A673 (cell line): ENCODE data around the gene RAPGEF4. TPM values are rescaled to one million over a fixed set of nuclear protein-coding genes. Genes with fewer than 3 reads are reported as not detected.

ENCODE experiments used
- BruUV-seq: library from RNA; stranded (reverse); fragments of 400-500 nt; replicated peaks from 2 replicates; lab custom pipeline; 2021; lab: Mats Ljungman, UMichigan
- CTCF ChIA-PET: fragments of 300-600 bp; sonication (Branson Sonifier 250); formaldehyde crosslinking; loops from one replicate; lab custom pipeline; 2022; ENCODE audit warnings: antibody characterized with exemption; lab: Charles Lee
- POLR2A ChIA-PET: fragments of 300-600 bp; sonication (Branson Sonifier 250); formaldehyde crosslinking; loops from one replicate; lab custom pipeline; 2022; ENCODE audit warnings: antibody characterized with exemption; ENCODE audit not compliant: low non-redundant PET; lab: Charles Lee
- DNase-seq: peaks from one replicate; pipeline ENCODE4 v3.0.0-alpha.2; 2015; ENCODE audit warnings: low spot score
- H3K27ac ChIP-seq: fragments of 200-600 bp; sonication (generic); 2 replicates; pipeline ENCODE4 v1.5.1; 2016; ENCODE audit warnings: mixed run types, low read depth, mild to moderate bottlenecking, mixed read lengths, antibody characterized with exemption, low read length; ENCODE audit not compliant: poor library complexity, severe bottlenecking
- H3K27me3 ChIP-seq: fragments of 200-600 bp; sonication (generic); replicated peaks from 2 replicates; pipeline ENCODE4 v1.6.1; 2017; ENCODE audit warnings: mixed run types, low read depth, mild to moderate bottlenecking, mixed read lengths, antibody characterized with exemption, low read length; ENCODE audit not compliant: insufficient read depth, poor library complexity
- H3K36me3 ChIP-seq: fragments of 200-600 bp; sonication (generic); 2 replicates; pipeline ENCODE4 v1.6.1; 2016; ENCODE audit warnings: mixed run types, mild to moderate bottlenecking, mixed read lengths, antibody characterized with exemption, low read length; ENCODE audit not compliant: insufficient read depth, poor library complexity, severe bottlenecking
- H3K4me1 ChIP-seq: fragments of 200-600 bp; sonication (generic); 2 replicates; pipeline ENCODE4 v1.6.1; 2017; ENCODE audit warnings: mixed run types, mild to moderate bottlenecking, mixed read lengths, antibody characterized with exemption, low read length; ENCODE audit not compliant: insufficient read depth, poor library complexity, severe bottlenecking
- H3K4me3 ChIP-seq: fragments of 200-600 bp; sonication (generic); 2 replicates; pipeline ENCODE4 v1.5.1; 2016; ENCODE audit warnings: low read depth, mixed run types, mild to moderate bottlenecking, mixed read lengths, low read length; ENCODE audit not compliant: poor library complexity, severe bottlenecking
- H3K9me3 ChIP-seq: fragments of 200-600 bp; sonication (generic); 2 replicates; pipeline ENCODE4 v1.6.1; 2016; ENCODE audit warnings: mixed run types, low read depth, mild to moderate bottlenecking, mixed read lengths, antibody characterized with exemption, low read length; ENCODE audit not compliant: poor library complexity, severe bottlenecking
- CTCF ChIP-seq: fragments of 300-800, 200-600 bp; sonication (generic); conservative IDR thresholded peaks from 2 replicates; pipeline ENCODE4 v1.5.1; 2017; ENCODE audit warnings: low read depth, mild to moderate bottlenecking, antibody characterized with exemption, low read length, moderate library complexity, mixed read lengths
- EZH2 ChIP-seq: fragments of 200-600 bp; sonication (generic); IDR thresholded peaks from 2 replicates; pipeline ENCODE4 v1.6.1; 2017; ENCODE audit warnings: borderline replicate concordance, low read depth, mild to moderate bottlenecking, mixed read lengths, antibody characterized with exemption, low read length; ENCODE audit not compliant: poor library complexity, severe bottlenecking
- intact Hi-C: fragments of 100-400 bp; cut with micrococcal nuclease; formaldehyde crosslinking; loops from one replicate; pipeline ENCODE4 v1.10.0; 2022; ENCODE audit not compliant: unreplicated experiment
- total RNA-seq: library from RNA; stranded (reverse); gene quantifications from 2 replicates; pipeline ENCODE4 v1.2.3, GENCODE V29; 2021

RAPGEF4 gene
- total RNA-seq, 1 experiment from 2014 or later, result 0.26 TPM

DNA sequence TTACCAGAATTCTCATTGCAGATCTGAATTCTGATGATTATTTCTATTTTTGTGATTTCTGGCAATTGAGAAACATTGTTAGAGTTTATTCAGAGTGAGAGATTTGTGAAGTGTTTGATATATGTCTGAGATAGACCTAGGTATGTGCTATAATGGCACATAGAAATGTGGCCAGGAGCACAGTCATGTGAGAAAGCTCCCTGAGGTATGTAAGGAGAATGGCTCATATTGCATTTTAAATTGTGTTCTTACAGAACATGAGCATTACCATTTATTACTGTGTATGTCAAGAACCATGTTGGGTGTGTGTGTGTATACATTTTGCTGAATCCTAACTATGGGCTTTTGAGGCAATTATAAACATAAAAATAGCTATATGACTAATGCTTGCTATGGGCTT is 101.2 kb downstream of the RAPGEF4 start:
- Histone ChIP-seq H3K4me1 (no peaks in the 10 kb centered on the region), H3K9me3 (no peaks in the 10 kb centered on the region), H3K36me3 (no peaks in the 10 kb centered on the region), H3K27ac (no peak overlapping the region), H3K27me3 (peaks cover 14% of the 10 kb centered on the region), H3K4me3 (no peak overlapping the region)
- no TSS peak for BruUV-seq
- ChIA-PET POLR2A (no interaction called here), CTCF (no interaction called here)
- no peak for TF ChIP-seq CTCF
- no peak for TF ChIP-seq EZH2
- no peak for DNase-seq
- intact Hi-C loops, result no loop called here

DNA sequence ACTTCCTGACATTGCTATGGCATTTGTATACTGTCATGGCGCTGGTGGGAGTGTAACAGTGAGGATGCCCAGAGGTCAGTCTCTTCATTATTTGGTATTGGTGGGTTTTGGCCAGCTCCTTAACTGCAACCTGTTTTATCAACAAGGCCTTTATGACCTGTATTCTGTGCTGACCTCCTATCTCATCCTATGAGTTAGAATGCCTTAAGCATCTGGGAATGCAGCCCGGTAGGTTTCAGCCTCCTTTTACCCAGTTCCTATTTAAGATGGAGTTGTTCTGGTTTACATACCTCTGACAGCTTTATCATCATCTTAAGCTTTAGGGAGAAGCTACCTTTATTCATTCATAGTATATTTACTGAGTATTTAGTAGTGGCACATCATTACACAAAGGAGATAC is 103.8 kb downstream of the RAPGEF4 start:
- intact Hi-C loops, result no loop called here
- DNase-seq, result no peak
- Histone ChIP-seq H3K36me3 (no peaks in the 10 kb centered on the region), H3K27me3 (peaks cover 4% of the 10 kb centered on the region), H3K9me3 (no peaks in the 10 kb centered on the region), H3K4me3 (no peak overlapping the region), H3K27ac (no peak overlapping the region), H3K4me1 (peaks cover 10% of the 10 kb centered on the region)
- TF ChIP-seq CTCF, result no peak
- no peak for TF ChIP-seq EZH2
- ChIA-PET POLR2A (no interaction called here), CTCF (no interaction called here)
- BruUV-seq, result no TSS peak

- CTCF ChIA-PET, result interaction anchor here (0.5 kb wide), 1 partner anchor 130 kb away, joined by 7 read pairs; no protein-coding TSS in a partner anchor
- TF ChIP-seq CTCF, result no peak
- TF ChIP-seq EZH2, result no peak
- no peaks in the 10 kb centered on the region for H3K36me3 ChIP-seq
- no peak overlapping the region for H3K27ac ChIP-seq
- BruUV-seq, result no TSS peak
- H3K9me3 ChIP-seq, result no peaks in the 10 kb centered on the region
- peak; percentile 19 for DNase-seq
- peaks cover 10% of the 10 kb centered on the region for H3K4me1 ChIP-seq
- H3K4me3 ChIP-seq, result no peak overlapping the region
- intact Hi-C loops, result no loop called here
- POLR2A ChIA-PET, result no interaction called here
- H3K27me3 ChIP-seq, result no peaks in the 10 kb centered on the region
Measured at GRCh38 chr2:172842511-172843265, 107.0 kb downstream of the RAPGEF4 start.
